NCI-H2171 treated with DMSO at 0.1 percent for 48 hours (cell line): ENCODE measurements around the gene VSIG4.
"Not testable (repeated sequence)": the region's sequence is repeated elsewhere in the genome, so short reads cannot be mapped to it uniquely, and the experiment has no call there.

Experiments
- DNase-seq: peaks from one replicate; lab custom pipeline; 2025; lab: John Stamatoyannopoulos, UW

VSIG4 gene

DNA sequence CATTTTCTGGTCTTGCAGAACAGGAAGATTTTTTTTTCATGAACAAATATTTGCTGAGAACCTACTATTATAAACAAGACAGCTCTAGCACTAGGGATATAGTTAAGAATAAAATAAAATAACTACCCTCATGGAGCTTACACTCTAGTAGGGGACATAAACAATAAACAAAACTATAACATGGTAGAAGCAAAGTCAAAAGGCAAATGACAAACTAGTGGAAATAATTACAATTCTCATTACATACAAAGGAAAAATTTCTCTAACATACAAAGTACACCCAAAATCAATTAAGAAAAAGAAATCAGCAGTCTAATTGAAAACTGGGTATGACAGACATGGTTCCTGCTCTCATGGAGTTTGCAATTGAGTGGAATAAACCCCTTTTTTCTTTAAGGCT lies 32.0 kb downstream of the VSIG4 start:
- DNase-seq, result no peak

DNA sequence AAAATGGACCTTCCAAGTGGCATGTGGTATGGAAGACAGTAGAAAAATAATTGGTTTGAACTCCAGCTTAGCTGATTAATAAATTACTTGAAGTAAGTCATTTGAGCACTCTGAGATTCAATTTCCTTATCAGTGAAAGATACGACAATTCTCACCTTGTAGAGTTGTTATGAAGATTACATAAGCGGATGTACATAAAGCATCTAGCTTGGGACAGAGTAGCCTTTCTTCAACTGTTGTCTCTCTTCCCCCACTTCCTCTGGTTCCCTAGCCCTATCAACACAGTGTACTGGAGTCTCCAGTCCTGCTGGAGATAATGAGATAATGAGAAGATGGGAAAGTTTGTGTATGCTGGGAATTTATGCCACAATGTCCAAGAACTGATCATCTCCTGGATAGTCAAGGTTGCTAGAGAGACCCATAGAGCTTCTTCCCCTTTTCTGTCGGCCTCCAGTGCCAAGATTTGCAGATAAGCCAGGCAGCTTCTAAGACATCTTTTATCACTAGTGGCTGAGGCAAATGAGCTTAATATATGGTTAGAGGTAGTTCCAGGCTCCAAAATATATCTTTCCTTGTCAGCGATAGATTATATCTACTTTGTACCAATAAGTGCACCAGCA lies 33.9 kb downstream of the VSIG4 start:
- no peak for DNase-seq

- DNase-seq, result no peak
Observed at GRCh38 chrX:66004928-66005829, 34.7 kb downstream of the VSIG4 start.

DNA sequence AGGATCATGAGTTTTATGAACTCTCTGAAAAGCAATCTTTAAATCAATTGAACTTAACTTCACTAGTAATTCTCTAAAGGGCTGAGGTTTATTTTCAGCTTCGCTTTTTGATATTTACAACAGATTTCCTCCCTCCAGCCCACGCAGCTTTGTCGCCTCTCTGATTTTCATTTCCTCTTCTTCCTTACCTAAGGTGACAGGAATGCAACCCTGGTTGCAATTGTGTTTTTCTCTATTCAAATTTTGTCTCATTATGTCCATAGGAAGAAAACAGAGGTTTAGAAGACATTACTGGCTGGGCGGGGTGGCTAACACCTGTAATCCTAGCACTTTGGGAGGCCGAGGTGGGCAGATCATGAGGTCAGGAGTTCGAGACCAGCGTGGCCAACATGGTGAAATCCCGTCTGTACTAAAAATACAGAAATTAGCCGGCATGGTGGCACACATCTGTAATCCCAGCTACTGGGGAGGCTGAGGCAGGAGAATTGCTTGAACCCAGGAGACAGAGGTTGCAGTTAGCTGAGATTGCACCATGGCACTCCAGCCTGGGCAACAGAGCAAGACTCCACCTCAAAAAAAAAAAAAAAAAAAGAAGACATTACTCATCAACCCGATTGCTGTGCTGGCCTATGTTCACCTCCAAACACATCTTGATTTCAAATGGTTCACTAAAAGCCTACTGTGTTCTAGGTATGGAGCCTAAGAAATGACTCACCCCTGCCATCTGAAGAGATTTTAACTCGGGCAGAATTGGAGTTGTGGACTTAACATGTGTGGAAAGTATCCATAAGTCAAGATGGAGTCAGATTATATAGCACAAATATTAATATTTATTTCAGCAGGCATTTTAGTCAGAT lies 36.8 kb downstream of the VSIG4 start:
- no peak for DNase-seq

DNA sequence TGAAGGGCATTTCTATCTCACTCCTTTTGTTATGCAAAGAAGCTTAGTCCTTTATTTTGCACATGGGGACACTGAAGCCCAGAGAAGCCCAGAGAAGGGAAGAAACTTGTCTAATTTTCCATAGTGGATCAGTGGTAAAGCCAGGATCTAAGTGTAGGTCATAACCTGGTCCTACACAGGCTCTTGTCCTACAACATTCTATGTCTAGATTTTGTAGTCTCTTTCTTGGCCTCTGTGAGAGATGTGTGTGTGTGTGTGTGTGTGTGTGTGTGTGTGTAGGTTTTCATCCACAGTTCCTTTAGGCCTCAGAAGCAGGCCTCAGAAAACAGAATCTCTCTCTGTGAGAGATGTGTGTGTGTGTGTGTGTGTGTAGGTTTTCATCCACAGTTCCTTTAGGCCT lies 38.3 kb downstream of the VSIG4 start:
- DNase-seq, result no peak

- no peak for DNase-seq
Observed at GRCh38 chrX:66000628-66001272, 39.1 kb downstream of the VSIG4 start.

GRCh38 chrX:66000178-66000577 lies 39.7 kb downstream of the VSIG4 start:
- DNase-seq, result no peak

DNA sequence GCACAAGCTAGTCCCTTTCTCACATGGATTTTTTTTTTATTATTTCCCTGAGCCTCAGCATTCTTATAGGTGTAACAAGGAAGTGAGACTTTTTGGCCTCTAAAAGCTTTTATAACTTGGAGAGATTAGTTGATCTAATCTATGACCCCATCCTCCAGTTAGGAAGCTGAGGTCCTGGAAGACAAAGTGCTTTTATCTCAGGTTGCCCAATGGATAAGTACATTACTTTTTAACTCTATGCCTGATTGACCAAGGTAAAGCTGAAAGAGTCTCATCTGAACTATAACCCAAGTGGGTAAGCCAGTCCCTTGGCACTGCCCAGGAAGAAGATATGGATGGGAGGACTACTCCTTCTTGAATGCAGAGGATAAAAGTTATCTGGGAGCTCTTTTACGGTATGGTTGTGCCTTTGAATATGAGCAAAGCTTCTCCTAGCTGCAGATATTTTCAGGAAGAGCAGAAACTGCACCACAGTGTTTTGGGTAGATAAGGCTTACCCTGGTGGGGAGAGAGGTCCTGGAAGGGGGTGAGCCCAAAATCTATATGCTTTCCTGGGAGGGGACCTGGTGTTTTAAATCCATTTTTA lies 40.2 kb downstream of the VSIG4 start:
- no peak for DNase-seq

DNA sequence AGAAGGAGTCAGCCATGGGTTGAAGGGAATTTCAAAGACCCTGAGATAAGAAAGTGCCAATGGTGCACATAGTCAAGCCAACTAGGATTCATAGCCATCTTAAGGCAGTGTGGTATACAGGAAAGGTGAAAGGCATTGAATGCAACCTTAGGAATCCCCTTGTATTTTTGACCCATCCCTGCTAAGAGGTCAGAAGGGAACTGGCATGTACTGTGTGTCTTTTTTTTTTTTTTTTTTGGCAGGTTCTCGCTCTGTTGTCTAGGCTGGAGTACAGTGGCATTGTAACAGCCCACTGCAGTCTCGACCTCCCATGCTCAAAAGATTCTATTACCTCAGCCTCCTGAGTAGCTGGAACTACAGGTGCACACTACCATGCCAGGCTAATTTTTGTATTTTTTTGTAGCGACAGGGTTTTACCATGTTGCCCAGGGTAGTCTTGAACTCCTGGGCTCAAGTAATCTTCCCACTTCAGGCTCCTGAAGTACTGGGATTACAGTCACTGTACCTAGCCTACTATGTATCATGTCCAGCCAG lies 40.8 kb downstream of the VSIG4 start:
- DNase-seq, result no peak

DNA sequence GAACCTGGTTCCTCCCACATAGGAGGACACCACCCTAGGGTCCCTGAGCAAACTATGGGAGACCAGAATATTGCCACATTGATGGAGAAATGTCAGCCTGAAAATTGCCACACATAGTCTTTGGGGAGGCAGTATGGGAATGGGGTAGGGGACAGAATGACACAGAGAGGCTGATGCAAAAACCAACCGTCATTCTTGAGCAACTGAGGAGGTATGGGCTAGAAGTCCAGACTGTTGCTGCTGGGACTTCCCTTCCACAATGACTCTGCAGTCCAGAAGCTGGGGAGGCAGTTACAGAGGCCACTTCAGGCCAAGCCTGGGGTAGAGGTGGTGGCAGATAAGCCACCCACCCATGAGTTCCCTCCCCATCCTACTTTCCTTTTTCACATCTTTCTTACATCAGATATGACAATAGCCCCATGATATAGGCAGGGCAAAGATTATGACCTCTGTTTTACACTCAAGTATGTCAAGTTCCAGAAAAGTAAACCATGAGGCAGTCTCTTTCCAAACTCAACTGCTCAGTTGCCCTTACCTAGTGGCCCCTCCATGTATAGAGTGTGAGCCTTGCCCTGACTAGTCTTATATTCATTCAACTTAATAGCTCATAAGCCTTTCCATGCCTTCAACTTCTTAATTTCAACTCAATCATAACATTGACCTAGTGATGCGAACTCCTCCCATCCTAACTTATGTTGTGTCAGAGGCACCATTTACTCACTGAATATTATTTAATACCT lies 41.7 kb downstream of the VSIG4 start:
- no peak for DNase-seq

- no peak for DNase-seq
Observed at GRCh38 chrX:65994519-65995506, 45.1 kb downstream of the VSIG4 start.

DNA sequence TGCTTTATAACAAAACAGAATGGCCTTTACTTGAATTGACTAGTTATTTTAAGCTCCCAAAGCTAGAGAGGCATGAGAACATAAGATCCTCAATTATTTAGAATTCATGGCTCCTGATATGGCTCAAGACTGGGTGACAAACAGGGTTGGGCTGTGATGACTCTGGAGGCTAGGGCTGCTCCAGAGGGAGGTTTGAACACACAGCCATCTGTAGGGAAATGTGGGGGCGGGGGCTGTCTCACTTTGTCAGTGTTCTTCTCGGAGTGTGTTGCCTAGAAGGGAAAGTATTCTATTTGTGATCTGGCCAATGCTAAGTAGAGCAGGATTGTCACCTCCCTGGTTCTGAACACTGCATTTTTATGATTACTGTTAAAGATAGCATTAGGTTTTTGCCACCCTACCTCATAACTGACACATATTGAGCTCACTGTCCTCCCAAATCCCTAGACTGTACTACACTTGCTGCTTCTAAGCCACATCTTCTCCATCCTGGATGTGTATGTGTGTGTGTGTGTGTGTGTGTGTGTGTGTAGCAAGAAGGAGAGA lies 45.9 kb downstream of the VSIG4 start:
- no peak for DNase-seq

GRCh38 chrX:65993332-65993731 lies 46.5 kb downstream of the VSIG4 start:
- DNase-seq, result no peak

DNA sequence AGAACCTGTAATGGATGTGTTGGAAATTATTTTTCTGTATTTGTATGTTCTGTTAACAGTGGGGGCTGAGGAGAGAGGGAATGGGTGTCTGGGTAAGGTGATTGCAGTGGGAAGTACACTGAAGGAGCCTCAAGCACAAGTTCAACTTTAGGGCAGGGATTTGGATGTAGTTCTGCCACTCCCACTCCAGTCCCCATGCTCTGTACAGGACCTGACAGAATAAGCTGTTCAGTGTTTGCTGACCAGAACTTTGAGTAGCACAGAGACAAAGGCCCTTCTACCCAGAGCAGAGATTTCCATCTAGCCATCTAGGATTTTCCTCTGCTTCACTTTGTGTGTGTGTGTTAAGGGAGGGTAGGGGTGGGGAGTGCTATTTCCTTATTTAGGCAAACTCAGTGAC lies 49.2 kb downstream of the VSIG4 start:
- no peak for DNase-seq

DNA sequence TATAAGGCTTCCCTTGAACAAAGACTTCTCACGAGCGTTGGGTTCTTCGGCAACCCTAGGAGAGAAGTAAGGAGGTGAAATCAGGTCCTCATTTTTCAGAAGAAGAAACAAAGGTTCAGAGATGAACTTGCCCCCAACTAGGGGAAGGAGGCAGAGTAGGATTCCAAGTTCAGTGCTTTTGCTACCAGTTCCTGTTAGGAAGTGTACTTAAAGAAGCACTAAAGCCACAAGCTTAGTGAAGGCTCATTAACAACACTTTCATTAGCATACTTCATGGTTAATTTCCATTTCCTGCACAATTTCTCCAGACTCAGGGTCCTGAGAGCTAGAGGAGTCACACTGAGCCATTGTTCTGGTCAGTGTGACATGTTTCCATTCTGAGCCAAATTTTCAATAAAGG lies 52.1 kb downstream of the VSIG4 start:
- no peak for DNase-seq

- peak; percentile 48 for DNase-seq
Observed at GRCh38 chrX:65985922-65986588, 53.8 kb downstream of the VSIG4 start.

DNA sequence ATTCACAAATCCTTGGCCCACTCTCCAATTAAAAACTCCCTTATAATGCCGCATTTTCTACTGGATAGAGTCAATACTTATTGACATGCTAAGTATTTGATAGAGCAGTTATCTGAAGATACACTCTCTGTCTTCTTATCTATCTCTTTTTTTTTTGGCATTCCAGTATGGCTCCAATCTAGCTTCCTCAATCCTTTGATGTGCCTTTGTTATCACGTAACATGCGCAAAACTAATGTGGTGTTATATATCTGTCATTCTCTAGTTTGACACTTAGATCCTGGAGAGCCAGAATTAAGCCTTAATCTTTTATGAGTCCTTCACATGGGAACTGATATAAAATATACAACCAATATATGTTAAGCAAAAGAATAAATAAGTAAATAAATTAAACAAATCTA lies 54.7 kb downstream of the VSIG4 start:
- DNase-seq, result no peak

- not testable (repeated sequence) for DNase-seq
Observed at GRCh38 chrX:65977161-65977560, 62.7 kb downstream of the VSIG4 start.

DNA sequence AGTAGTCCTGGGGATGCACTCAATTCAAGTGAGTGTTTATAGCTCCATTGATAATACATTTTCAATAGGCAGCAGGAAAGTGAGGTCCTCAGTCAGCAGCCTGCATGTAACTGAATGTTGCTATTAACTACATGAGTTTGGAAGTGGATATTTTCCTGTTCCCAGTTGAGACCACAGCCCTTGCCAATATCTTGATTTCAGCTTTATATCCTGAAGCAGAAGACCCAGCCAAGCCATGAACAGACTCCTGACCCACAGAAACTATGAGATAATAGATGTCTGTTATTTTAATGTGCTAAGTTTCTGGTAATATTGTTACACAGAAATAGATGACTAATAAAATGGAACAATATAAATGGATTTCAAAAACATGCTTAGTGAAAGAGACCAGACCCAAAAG lies 63.7 kb downstream of the VSIG4 start:
- no peak for DNase-seq
